ENCODE data around the gene NT5DC4. TPM values are rescaled to one million over a fixed set of nuclear protein-coding genes. Genes with fewer than 3 reads are reported as not detected.
"Not testable (repeated sequence)": the region's sequence is repeated elsewhere in the genome, so short reads cannot be mapped to it uniquely, and the experiment has no call there.

Gene NT5DC4
- total RNA-seq, 2 donors from 2014 or later: not detected

DNA sequence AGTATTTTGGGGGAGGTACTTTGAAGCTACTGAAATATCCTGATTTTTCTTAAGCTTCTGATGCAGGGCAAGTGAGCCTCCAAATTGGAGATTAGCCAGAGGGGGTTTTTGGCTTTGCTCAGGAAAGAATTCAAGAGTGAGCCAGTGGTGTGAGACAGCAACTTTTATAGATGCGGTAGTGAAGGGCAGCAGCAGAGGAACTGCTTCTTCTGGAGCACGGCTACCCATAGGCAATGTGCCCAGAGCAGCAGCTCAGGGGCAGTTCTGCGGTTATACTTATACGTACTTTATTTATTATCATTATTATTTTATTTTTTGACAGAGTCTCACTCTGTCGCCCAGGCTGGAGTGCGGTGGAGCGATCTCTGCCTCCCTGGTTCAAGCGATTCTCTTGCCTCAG is 19.8 kb upstream of the NT5DC4 start:
- Histone ChIP-seq H3K27me3 (no peaks in the 10 kb centered on the region), H3K9me3 (no peaks in the 10 kb centered on the region), H3K27ac (peak overlapping the region; percentile 41), H3K36me3 (no peaks in the 10 kb centered on the region), H3K9ac (ENCODE audit: low read depth in 2 of 2, low read length in 2 of 2) (no peak overlapping the region), H3K4me3 (no peak overlapping the region), H3K4me1 (no peaks in the 10 kb centered on the region)
- intact Hi-C loops (cut with DNase I): no loop called here
- DNase-seq: no peak
- TF ChIP-seq, protein P1, sequence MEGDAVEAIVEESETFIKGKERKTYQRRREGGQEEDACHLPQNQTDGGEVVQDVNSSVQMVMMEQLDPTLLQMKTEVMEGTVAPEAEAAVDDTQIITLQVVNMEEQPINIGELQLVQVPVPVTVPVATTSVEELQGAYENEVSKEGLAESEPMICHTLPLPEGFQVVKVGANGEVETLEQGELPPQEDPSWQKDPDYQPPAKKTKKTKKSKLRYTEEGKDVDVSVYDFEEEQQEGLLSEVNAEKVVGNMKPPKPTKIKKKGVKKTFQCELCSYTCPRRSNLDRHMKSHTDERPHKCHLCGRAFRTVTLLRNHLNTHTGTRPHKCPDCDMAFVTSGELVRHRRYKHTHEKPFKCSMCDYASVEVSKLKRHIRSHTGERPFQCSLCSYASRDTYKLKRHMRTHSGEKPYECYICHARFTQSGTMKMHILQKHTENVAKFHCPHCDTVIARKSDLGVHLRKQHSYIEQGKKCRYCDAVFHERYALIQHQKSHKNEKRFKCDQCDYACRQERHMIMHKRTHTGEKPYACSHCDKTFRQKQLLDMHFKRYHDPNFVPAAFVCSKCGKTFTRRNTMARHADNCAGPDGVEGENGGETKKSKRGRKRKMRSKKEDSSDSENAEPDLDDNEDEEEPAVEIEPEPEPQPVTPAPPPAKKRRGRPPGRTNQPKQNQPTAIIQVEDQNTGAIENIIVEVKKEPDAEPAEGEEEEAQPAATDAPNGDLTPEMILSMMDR (IDR thresholded peaks at IDR 0.05): no peak

DNA sequence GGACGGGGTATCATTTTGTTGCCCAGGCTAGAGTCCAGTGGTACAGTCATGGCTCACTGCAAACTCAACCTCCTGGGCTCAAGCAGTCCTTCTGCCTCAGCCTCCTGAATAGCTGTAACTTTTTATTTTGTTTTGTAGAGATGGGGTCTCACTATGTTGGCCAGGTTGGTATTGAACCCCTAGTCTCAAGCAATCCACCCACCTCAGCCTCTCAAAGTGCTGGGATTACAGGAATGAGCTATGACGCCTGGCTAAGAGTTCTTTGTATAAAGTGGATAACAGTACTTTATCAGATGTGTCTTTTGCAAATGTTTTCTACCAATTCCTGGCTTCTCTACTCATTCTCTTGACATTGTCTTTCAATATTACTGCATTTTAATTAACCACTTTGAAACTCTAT is 17.1 kb upstream of the NT5DC4 start:
- Histone ChIP-seq H3K4me3 (no peak overlapping the region), H3K9ac (ENCODE audit: low read depth in 2 of 2, low read length in 2 of 2) (no peak overlapping the region), H3K9me3 (no peaks in the 10 kb centered on the region), H3K4me1 (no peaks in the 10 kb centered on the region), H3K27me3 (no peaks in the 10 kb centered on the region), H3K36me3 (no peaks in the 10 kb centered on the region), H3K27ac (no peak overlapping the region)
- TF ChIP-seq, protein P1 (IDR thresholded peaks at IDR 0.05): no peak
- no peak for DNase-seq
- intact Hi-C loops (cut with DNase I): no loop called here

DNA sequence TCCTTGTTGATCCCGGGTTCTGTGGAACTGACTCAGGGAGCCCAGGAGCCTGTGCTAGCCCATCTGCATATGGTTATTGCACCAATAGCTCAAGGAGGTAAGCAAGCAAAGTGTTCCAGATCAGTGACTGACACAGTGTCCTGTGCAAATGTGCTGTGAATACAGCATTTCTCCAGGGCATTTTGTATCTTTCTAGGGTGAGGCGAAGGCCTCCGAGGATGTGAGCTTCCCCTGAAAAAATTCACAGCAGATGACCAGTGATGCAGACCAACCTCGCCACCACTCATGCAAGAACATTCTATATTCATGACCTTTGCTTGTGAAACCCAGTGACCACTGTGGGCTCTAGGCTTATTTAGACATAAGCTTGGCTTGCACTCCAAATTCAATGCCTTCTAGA is 15.2 kb upstream of the NT5DC4 start:
- Histone ChIP-seq H3K4me3 (no peak overlapping the region), H3K36me3 (no peaks in the 10 kb centered on the region), H3K27me3 (no peaks in the 10 kb centered on the region), H3K9me3 (no peaks in the 10 kb centered on the region), H3K27ac (no peak overlapping the region), H3K4me1 (no peaks in the 10 kb centered on the region), H3K9ac (ENCODE audit: low read depth in 2 of 2, low read length in 2 of 2) (no peak overlapping the region)
- TF ChIP-seq, protein P1 (IDR thresholded peaks at IDR 0.05): no peak
- no peak for DNase-seq
- intact Hi-C loops (cut with DNase I): no loop called here

DNA sequence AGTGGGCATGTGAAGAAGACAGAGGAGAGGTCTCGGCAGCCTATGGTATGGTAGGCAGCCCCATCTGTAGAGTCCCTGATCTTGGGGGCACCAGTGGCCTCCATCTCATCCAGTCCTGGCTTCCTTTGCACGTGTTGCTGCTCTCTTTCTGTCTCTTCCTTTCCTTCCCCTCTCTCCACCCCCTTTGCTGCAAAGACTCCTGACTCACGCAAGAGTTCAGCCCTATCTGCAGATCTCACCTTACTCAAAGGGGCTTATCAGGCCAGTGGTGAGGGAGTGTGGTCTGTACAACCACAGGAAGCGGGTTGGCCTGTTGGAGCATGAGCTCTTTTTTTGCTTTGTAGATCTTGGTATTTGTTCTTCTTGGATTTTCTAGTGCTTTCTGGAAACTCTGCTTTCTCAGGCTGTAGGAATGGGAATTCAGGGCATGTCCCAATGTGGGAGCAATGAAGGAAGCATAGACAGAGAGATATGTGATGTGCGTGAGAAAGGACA is 14.6 kb upstream of the NT5DC4 start:
- TF ChIP-seq, protein P1 (IDR thresholded peaks at IDR 0.05): no peak
- no peak overlapping the region for H3K4me3 ChIP-seq
- H3K4me1 ChIP-seq: no peaks in the 10 kb centered on the region
- no peak overlapping the region for H3K9ac ChIP-seq (ENCODE audit: low read depth in 2 of 2, low read length in 2 of 2)
- no peaks in the 10 kb centered on the region for H3K27me3 ChIP-seq
- DNase-seq: no peak
- H3K9me3 ChIP-seq: no peaks in the 10 kb centered on the region
- H3K36me3 ChIP-seq: no peaks in the 10 kb centered on the region
- no peak overlapping the region for H3K27ac ChIP-seq
- intact Hi-C loops (cut with DNase I): no loop called here

DNA sequence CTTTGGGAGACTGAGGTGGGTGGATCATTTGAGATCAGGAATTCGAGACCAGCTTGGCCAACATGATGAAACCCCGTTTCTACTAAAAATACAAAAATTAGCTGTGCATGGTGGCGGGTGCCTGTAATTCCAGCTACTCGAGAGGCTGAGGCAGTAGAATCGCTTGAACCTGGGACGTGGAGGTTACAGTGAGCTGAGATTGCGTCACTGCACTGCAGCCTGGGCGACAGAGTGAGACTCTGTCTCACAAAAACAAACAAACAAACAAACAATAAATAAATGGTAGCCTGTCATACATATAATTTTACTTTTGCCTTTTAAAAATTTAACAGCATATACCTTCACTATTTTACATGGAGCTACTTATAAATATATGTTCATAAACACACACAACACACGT is 13.9 kb upstream of the NT5DC4 start:
- H3K9me3 ChIP-seq; DNase-seq; H3K9ac ChIP-seq (ENCODE audit: low read depth in 2 of 2, low read length in 2 of 2); H3K4me1 ChIP-seq; H3K27me3 ChIP-seq; H3K27ac ChIP-seq; intact Hi-C loops (cut with DNase I); H3K4me3 ChIP-seq; H3K36me3 ChIP-seq: not testable (repeated sequence)

DNA sequence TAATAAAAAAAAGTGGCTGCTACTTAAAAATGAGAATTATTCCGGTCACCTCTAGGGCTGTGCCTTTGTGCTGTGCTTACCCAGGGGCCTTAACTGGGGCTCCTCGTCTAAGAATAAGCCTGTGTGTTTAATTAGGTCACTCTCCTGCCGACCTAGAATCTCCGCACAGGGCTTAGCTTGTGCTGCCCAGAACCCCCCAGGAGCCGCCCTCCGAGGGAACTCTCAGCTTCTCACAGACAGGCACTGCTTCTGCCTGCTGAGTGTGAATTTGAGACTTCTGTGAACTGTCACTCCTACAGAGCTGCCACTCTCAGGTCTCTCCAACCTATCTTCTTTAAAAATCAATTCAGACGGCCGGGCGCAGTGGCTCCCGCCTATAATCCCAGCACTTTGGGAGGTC is 11.9 kb upstream of the NT5DC4 start:
- no peaks in the 10 kb centered on the region for H3K27me3 ChIP-seq
- H3K36me3 ChIP-seq: no peaks in the 10 kb centered on the region
- TF ChIP-seq, protein P1 (IDR thresholded peaks at IDR 0.05): no peak
- intact Hi-C loops (cut with DNase I): no loop called here
- no peak overlapping the region for H3K27ac ChIP-seq
- H3K4me1 ChIP-seq: no peaks in the 10 kb centered on the region
- H3K9ac ChIP-seq (ENCODE audit: low read depth in 2 of 2, low read length in 2 of 2): no peak overlapping the region
- no peak for DNase-seq
- no peak overlapping the region for H3K4me3 ChIP-seq
- no peaks in the 10 kb centered on the region for H3K9me3 ChIP-seq

All from colonic mucosa (tissue), 4 donors.